OCI-M2 (cell line): ENCODE results near the gene PRSS38.

Experiments used
- DNase-seq: peaks from one replicate; lab custom pipeline; 2025; ENCODE audit not compliant: unreplicated experiment; lab: John Stamatoyannopoulos, UW

Gene PRSS38

DNA sequence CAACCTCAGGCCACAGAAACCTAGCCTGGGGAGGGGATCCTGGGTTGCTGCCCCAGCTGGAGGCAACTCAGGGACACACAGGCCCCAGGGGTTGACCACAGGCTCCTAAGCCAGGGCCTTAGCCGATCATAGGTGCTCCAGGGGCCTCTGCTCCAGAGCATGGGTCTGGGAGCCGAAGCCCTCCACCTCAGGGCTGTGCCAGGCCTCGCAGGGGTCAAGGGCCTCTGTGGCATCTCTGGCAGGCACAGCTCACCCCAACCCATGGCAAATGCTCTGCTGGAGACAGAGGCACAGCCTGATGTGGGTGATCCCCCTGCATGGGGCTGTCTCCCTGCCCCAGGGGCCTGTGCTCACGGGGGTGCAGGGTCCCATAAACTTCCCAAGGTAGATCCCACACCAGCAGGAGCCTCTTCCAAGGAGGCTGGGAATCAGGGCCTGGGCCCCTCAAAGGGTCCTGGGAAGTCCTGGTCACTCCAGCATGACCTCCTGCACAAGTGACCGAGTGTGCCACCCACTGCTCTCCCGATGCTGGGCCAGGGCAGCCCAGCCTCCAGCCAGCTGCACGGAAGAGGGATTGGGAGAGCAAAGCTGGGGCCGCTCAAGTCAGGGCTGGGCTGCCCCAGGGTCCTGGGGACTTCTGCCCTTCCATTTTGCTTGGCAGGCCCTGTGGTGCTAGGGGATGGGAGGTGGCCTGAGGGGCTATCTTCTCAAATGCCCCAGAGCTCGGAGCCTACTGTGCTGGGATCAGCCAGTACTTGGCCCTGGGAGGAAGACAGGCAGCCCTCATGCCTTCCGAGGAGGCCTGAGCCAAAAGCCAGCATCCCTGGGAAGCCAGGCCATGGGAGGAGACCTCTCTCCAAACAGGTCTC, 22.2 kb upstream of the PRSS38 start:
- no peak for DNase-seq

- no peak for DNase-seq
Observed at GRCh38 chr1:227793948-227794816, 21.3 kb upstream of the PRSS38 start.

GRCh38 chr1:227794817-227795192, 20.7 kb upstream of the PRSS38 start:
- no peak for DNase-seq

DNA sequence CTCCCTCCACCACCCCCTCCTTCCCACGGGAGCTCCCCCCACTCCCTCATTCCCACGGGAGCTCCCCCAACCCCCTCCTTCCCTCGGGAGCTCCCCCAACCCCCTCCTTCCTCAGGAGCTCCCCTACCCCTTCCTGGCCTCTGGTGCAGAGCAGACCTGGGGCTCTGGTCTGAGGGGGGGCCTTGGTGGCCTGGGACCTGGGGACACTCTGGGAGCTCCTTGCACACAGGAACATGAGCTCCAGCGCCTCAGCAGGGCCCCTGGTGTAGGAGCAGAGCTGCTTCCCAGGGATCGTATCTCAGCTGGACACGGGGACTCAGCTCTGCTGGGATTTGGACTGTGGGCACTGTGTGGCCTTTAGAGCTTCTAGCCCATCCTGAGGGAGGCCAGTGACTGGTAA, 19.7 kb upstream of the PRSS38 start:
- no peak for DNase-seq

- DNase-seq: no peak
Observed at GRCh38 chr1:227796359-227796915, 19.0 kb upstream of the PRSS38 start.

- DNase-seq: no peak
Observed at GRCh38 chr1:227797144-227797543, 18.3 kb upstream of the PRSS38 start.

DNA sequence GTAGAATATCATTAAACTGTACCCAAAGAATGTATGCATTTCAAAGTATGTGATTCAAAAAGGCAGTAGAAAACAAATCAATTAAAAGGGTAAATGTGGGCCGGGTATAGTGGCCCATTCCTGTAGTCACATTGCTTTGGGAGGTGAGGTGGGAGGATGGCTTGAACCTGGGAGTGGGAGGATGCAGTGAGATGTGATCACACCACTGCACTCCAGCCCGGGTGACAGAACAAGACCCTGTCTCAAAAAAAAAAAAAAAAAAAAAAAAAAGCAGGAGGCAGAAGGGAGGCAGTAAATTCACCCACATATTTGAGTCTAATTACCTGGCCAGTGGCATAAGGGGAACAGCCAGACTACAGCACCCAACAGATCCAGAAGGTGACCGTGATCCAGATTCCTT, 17.9 kb upstream of the PRSS38 start:
- DNase-seq: no peak

- DNase-seq: no peak
Observed at GRCh38 chr1:227798078-227798802, 17.2 kb upstream of the PRSS38 start.

DNA sequence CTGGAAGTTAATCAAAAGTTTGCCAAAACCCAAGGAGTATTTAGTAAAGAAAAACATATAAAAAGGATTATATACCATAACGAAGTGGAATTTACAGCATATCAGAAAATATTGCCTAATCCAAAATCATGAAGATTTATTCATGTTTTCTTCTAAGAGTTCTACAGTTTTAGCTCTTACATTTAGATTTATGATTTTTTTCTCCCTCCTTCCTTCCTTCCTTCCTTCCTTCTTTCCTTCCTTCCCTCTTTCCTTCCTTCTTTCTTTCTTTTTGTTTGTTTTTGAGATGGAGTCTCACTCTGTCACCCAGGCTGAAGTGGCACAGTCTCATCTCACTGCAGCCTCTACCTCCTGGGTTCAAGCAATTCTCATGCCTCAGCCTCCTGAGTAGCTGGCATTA, 15.7 kb upstream of the PRSS38 start:
- no peak for DNase-seq

DNA sequence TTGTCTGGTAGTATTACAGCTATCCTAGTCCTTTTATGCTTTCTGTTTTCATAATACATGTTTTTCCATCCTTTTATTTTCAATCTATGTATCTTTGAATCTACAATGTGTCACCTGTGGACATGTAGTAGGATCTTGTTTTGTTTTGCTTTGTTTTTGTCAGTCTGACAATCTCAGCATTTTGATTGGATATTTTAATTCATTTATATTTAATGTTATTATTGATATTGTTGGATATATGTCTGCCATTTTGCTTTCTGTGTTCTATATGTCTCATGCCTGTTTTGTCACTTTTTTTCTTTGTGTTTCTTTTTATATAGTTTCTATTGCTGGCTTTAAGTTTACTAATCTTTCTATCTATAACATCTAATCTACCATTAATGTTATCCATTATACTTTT, 11.5 kb upstream of the PRSS38 start:
- no peak for DNase-seq

DNA sequence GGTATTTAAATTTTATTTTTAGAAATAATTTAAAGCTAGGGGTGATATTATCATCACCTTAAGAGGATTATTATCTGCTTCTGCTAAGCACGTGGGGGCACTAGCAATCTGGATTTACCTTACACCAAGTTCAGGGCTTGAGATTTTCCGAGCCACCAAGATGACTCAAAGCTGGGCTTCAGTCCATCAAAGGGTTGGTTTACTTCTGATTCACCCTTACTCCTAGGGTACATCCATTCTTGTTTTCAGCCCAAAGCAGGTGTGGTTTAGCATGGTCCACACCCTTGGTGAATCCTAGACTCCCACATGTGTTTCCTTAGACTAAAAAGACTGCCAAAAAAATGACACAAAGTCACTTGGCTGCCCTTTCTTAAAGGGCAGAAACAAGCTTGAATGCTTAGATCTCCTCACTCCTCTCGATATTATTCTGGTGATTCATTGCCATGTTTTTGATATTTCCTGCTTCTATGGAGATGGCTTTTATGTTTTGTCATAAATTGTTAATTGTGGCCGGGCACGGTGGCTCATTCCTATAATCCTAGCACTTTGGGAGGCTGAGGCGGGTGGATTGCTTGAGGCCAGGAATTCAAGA, 9.8 kb upstream of the PRSS38 start:
- DNase-seq: no peak

- DNase-seq: no peak
Observed at GRCh38 chr1:227808566-227808965, 6.9 kb upstream of the PRSS38 start.

DNA sequence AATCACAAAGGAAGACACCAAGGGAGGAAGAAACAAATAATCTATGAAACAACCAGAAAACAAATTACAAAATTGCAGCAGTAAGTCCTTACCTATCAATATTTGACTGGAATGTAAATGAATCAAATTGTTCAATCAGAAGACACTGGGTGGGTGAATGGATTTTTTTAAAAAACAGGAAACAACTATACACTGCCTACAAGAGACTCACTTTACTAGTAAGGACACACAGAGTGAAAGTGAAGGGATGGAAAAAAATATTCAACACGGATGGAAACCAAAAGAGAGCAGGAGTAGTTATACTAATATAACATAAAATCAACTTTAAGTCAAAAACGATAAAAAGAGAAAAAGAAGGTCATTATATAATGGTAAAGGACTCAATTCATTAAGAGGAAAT, 6.4 kb upstream of the PRSS38 start:
- DNase-seq: no peak

- no peak for DNase-seq
Observed at GRCh38 chr1:227813962-227814361, 1.5 kb upstream of the PRSS38 start.

DNA sequence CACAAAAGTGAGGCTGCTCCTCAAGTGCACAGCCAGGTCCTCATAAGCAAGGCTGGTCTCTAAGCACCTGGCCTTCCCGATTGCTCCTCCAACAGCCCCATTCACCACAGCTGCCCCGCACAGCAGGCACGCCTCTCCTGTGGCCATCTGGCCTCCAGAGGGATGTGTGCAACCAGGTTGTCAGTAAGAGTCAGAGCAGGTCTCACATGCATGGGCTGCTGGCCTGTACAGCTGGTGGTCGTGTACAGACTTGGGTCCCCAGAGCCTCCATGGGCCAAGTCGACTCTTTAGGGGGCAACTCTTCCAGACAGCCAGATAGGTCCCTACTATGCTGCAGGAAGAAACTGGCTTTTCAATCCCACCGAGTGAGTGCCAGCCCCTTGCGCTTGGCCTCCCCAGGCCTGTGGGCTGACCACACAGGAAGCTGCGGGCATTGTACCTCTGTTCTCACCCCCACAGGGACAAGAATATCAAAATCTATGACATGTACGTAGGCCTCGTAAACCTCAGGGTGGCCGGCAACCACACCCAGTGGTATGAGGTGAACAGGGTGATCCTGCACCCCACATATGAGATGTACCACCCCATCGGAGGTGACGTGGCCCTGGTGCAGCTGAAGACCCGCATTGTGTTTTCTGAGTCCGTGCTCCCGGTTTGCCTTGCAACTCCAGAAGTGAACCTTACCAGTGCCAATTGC, 1.4 kb downstream of the PRSS38 start:
- no peak for DNase-seq

- DNase-seq: no peak
Observed at GRCh38 chr1:227823537-227823936, 8.1 kb downstream of the PRSS38 start.

DNA sequence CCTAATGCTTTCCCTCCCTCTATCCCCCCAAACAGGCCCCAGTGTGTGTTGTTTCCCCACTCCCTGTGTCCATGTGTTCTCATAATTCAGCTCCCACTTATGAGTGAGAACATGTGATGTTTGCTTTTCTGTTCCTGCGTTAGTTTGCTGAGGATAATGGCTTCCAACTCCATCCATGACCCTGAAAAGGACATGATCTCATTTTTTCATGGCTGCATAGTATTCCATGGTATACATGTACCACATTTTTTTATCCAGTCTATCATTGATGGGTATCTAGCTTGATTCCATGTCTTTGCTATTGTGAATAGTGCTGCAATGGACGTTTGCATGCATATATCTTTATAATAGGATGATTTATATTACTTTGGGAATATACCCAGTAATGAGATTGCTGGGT, 8.7 kb downstream of the PRSS38 start:
- DNase-seq: no peak

DNA sequence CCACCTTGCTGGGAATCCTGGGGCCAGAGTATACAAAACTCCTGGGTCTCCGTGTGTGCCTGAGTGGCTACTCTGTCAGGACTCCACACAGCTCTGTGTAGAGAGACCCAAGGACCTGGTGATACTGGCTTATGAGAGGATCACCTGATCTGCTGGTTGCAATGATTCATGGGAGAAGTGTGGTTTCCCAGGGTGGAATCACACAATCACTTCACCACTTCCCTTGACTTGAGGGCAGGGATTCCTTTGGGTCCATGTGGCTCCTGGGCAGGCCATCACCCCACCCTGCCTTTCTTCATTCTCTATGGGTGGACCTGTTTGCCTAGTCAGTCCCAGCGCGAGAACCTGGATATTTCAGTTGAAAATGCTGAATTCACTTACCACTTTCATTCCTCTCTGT, 13.3 kb downstream of the PRSS38 start:
- DNase-seq: no peak

GRCh38 chr1:227838181-227838580, 22.7 kb downstream of the PRSS38 start:
- no peak for DNase-seq

DNA sequence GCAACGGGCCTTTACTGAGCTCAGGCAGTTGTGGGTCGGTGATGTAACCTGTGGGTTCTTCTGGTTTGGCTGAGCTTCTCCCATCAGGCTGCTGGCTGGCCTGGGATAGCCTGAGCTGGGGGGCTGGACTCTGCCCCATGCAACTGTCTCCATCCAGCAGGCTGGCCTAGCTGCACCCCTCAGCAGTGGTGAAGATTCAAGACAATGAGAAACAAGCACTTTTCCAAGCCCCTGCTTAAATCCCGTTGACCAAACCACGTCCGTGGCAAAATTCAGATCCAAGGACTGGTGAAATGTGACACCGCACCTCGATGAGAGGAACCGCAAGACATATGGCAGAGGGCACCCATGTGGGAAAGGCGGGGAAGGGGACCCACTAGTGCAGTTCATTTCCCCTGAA, 25.6 kb downstream of the PRSS38 start:
- no peak for DNase-seq
